Measurements from ENCODE around the gene ZBTB3.

DNA sequence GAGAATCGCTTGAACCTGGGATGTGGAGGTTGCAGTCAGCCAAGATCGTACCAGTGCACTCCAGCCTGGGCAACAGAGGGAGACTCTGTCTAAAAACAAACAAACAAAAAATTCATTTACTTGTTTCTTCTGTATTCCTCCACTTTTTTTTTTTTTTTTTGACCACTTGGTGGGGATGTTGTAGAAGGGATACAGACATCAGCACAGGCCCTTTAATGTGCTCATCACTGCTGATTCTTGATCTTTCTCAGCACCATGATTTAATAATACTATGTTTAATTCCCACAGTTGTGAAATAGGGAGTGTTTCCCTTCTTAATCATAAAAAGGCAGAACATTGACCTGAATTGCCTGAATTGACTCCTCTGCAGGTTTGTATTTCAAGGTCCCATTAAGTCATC lies 21.1 kb downstream of the ZBTB3 start:
- TF ChIP-seq, protein P1, sequence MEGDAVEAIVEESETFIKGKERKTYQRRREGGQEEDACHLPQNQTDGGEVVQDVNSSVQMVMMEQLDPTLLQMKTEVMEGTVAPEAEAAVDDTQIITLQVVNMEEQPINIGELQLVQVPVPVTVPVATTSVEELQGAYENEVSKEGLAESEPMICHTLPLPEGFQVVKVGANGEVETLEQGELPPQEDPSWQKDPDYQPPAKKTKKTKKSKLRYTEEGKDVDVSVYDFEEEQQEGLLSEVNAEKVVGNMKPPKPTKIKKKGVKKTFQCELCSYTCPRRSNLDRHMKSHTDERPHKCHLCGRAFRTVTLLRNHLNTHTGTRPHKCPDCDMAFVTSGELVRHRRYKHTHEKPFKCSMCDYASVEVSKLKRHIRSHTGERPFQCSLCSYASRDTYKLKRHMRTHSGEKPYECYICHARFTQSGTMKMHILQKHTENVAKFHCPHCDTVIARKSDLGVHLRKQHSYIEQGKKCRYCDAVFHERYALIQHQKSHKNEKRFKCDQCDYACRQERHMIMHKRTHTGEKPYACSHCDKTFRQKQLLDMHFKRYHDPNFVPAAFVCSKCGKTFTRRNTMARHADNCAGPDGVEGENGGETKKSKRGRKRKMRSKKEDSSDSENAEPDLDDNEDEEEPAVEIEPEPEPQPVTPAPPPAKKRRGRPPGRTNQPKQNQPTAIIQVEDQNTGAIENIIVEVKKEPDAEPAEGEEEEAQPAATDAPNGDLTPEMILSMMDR (IDR thresholded peaks at IDR 0.05), result no peak
- TF ChIP-seq POLR2A (IDR thresholded peaks at IDR 0.05), result no peak

All from ovary (tissue), 3 donors.